Fibroblast of mammary gland (primary cell): ENCODE data around the gene GLYAT.
"Not testable (repeated sequence)": the region's sequence is repeated elsewhere in the genome, so short reads cannot be mapped to it uniquely, and the experiment has no call there.

ENCODE experiments used
- DNase-seq: peaks from one replicate; pipeline ENCODE4 v3.0.0-alpha.2; 2010; ENCODE audit warnings: low read depth
- H3K4me3 ChIP-seq: 2 replicates; pipeline ENCODE4 v1.5.1; 2011; ENCODE audit warnings: low read depth, mild to moderate bottlenecking, low read length, moderate library complexity; ENCODE audit not compliant: control insufficient read depth
- TF ChIP-seq, protein P1 (sequence below): conservative IDR thresholded peaks from 2 replicates; pipeline ENCODE4 v1.5.1; 2011; ENCODE audit warnings: low read depth, low read length, inconsistent platforms; ENCODE audit not compliant: control insufficient read depth, insufficient read depth

Gene GLYAT

DNA sequence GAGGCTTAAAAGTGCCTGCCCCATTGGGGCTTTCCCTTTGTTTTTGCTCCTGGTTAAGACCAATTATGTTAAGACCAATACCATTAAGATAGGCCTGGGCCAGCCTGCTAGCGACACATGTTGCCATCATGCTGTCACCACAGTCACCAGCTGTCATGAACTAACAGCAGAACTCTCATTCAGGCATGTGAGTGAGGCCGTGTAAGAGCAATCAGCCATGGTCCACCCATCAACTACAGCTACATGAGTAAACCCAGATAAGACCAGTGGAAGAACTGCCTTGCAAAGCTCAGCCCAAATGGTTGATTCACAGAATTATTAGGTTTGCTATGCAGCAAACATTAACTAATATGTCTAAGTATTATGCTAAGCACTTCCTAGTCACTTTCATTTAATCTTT is 19.9 kb downstream of the GLYAT start:
- TF ChIP-seq, protein P1, sequence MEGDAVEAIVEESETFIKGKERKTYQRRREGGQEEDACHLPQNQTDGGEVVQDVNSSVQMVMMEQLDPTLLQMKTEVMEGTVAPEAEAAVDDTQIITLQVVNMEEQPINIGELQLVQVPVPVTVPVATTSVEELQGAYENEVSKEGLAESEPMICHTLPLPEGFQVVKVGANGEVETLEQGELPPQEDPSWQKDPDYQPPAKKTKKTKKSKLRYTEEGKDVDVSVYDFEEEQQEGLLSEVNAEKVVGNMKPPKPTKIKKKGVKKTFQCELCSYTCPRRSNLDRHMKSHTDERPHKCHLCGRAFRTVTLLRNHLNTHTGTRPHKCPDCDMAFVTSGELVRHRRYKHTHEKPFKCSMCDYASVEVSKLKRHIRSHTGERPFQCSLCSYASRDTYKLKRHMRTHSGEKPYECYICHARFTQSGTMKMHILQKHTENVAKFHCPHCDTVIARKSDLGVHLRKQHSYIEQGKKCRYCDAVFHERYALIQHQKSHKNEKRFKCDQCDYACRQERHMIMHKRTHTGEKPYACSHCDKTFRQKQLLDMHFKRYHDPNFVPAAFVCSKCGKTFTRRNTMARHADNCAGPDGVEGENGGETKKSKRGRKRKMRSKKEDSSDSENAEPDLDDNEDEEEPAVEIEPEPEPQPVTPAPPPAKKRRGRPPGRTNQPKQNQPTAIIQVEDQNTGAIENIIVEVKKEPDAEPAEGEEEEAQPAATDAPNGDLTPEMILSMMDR: no peak
- no peak overlapping the region for H3K4me3 ChIP-seq
- DNase-seq: no peak

DNA sequence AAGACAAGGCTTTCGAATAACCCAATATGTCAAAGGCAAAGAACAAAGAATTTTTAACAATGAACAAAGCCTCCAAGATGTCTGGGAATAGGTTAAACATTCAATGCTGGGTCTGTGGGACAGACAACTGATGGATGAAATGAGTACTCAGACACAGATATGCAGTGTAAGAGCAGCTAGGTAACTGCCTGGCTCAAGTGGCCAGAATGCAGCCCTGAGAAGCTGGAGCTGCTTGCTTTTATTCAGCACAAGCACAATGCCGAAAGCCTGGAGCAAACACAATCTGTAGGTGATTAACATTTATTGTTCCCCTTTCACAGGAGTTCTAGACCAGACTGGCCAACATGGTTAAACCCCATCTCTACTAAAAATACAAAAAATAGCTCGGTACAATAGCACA is 24.0 kb downstream of the GLYAT start:
- DNase-seq: no peak
- H3K4me3 ChIP-seq: no peak overlapping the region
- TF ChIP-seq, protein P1: no peak

DNA sequence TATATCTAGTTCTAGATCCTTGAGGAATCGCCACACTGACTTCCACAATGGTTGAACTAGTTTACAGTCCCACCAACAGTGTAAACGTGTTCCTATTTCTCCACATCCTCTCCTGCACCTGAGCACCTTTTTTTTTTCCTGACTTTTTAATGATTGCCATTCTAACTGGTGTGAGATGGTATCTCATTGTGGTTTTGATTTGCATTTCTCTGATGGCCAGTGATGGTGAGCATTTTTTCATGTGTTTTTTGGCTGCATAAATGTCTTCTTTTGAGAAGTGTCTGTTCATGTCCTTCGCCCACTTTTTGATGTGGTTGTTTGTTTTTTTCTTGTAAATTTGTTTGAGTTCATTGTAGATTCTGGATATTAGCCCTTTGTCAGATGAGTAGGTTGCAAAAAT is 34.9 kb downstream of the GLYAT start:
- H3K4me3 ChIP-seq, DNase-seq: not testable (repeated sequence)

DNA sequence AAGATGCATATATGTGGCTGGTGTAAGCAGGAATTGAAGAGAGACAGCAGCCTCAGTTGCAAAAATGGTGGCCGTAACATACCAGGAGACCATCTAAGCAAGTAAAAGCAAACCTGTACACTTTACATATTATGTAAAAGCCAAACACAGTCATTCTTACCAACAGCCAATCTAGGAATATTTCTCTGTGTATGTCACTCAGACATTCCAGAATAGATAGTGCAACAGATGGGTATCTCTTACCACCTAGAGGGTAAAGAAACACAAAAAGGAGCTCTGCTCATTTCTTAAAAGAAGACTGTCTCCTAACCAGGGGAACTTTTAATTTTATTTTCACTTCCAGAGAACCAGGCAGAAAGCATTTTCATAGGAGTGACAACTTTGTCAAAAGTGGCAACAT is 38.7 kb downstream of the GLYAT start:
- no peak overlapping the region for H3K4me3 ChIP-seq
- TF ChIP-seq, protein P1: no peak
- DNase-seq: no peak

DNA sequence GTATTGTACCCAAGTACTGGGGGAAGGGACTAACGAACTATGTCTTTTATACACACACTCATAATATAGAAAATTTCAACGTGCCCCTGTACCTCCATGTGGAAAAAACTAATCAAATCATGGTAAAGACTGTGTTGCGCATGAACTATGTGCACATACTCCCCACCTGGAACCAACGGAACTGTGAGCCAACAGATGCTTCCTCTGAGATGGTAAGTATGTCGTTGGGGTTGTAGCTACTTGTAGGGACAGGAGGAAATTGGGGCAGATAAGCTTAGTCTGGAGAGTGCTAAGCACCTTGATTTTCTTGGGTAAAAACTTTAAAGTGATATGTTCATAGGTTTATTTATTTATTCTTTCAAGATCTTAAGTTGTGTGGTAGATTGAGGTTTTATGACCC is 40.1 kb downstream of the GLYAT start:
- TF ChIP-seq, protein P1: no peak
- DNase-seq: no peak
- H3K4me3 ChIP-seq: no peak overlapping the region

DNA sequence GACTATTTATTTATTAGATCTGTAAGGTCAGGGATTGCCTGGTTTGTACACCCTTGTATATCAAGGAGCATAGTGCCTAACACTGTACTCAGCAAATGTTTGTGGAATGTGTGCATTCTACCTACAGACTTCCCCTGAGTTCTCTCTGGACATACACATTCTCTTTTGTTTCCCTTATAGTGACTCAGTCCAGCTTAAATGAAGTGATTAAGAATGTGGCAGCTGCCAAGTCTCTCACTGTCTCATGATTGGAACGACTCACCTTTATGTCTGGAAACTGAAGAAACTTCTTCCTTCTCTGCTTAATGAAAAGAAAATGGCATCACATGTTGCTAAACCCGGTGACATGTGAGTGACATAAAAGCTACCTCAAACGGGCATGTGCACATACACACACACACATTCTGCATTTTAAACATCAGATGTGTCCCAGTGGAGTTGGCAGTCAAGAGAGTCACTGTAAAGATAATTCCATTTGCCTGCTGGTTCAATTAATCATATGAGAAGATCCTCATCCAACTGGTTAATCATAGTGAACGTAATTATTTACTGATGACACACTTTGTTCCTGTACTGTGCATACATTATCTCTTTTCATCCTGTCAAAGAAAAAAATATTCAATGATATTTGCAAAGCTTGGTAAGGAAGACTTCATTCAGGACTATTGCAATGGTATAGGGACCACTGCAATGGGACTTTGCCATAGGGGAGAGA is 42.8 kb downstream of the GLYAT start:
- H3K4me3 ChIP-seq: no peak overlapping the region
- TF ChIP-seq, protein P1: no peak
- DNase-seq: peak; percentile 26

DNA sequence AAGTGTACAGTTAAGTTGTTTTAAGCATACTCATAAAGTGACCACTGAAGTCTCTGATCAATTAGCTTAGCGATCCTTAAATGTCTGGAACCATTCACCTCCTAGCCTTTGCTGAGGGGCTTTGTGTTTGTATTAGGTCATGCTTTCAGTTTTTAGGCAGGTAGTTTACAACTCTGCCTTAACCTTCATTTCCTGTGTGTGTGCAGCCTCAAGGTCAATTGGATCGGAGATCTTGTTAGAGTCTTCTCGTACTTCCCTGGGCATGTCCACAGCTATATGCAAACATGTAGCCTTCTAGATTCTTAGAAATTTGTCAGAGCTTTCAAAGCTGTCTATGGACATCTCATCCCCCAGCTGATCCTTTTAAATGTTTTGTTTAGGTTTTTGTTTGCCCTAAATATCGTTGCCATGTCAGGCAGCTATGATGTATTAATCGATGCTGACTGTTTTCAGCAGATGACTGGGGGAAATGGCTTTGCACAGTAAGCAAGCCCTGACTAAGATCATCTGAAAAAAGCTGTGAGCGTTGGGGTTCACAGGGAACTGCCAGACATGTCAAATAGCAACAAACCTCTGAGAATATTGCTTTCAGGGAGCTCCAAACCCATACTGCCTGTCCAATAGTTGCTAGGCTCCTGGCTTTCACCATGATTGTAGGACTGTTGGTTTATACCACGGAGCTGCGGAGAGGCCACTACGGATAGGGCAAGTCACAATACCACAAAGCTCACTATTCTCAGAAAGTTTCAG is 45.6 kb downstream of the GLYAT start:
- H3K4me3 ChIP-seq: no peak overlapping the region
- TF ChIP-seq, protein P1: no peak
- DNase-seq: no peak

DNA sequence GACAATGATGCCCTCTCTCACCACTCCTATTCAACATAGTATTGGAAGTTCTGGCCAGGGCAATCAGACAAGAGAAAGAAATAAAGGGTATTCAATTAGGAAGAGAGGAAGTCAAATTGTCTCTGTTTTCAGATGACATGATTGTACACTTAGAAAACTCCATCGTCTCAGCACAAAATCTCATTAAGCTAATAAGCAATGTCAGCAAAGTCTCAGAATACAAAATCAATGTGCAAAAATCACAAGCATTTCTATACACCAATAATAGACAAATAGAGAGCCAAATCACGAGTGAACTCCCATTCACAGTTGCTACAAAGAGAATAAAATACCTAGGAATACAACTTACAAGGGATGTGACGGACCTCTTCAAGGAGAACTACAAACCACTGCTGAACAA is 49.1 kb downstream of the GLYAT start:
- not testable (repeated sequence) for H3K4me3 ChIP-seq, DNase-seq

DNA sequence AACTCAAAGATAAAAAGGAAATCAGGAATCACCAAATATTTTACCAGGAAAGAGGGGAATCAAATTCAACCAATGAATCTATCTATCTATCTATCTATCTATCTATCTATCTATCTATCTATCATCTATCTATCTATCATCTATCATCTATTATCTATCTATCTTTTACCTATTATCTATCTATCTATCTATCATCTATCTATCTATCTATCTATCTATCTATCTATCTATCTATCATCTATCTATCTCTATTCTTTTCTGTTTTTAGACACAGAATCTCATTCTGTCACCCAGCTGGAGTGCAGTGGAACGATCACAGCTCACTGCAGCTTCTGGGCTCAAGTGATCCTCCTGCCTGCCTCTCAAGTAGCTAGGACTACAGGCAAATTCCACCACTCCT is 54.2 kb downstream of the GLYAT start:
- H3K4me3 ChIP-seq, DNase-seq: not testable (repeated sequence)
